Keratinocyte (primary cell): Measurements from ENCODE around the gene NEIL1. TPM values are rescaled to one million over a fixed set of nuclear protein-coding genes. Genes with fewer than 3 reads are reported as not detected.

Experiments used
- DNase-seq: peaks from one replicate; pipeline ENCODE4 v3.0.0-alpha.2; 2011; ENCODE audit warnings: low read depth, missing footprints, low spot score
- FAIRE-seq: peaks from 2 replicates; lab custom pipeline; 2011; peaks lifted over from hg19 to GRCh38; lab: Jason Lieb, UNC
- H2AFZ ChIP-seq: 2 replicates; pipeline ENCODE4 v1.6.0; 2012; ENCODE audit warnings: low read length, control low read depth, inconsistent platforms; ENCODE audit not compliant: control insufficient read depth
- H3K27ac ChIP-seq: 2 replicates; pipeline ENCODE4 v1.5.1; 2011; ENCODE audit warnings: low read length; ENCODE audit not compliant: control insufficient read depth, insufficient read depth
- H3K27me3 ChIP-seq: 3 replicates; pipeline ENCODE4 v1.6.0; 2011; ENCODE audit warnings: low read length; ENCODE audit not compliant: control insufficient read depth, insufficient read depth; ENCODE audit errors: extremely low read depth
- H3K36me3 ChIP-seq, 2 experiments: 2 replicates in 1 of 2; 3 replicates in 1 of 2; pipeline ENCODE4 v1.5.1; 2011; ENCODE audit warnings: low read length in 2 of 2, mild to moderate bottlenecking in 1 of 2; ENCODE audit not compliant: control insufficient read depth in 2 of 2, insufficient read depth in 2 of 2; ENCODE audit errors: extremely low read depth in 1 of 2
- H3K4me1 ChIP-seq: 3 replicates; pipeline ENCODE4 v1.5.1; 2011; ENCODE audit warnings: low read length; ENCODE audit not compliant: control insufficient read depth, insufficient read depth; ENCODE audit errors: extremely low read depth
- H3K4me2 ChIP-seq: 3 replicates; pipeline ENCODE4 v1.6.0; 2011; ENCODE audit warnings: low read depth, low read length; ENCODE audit not compliant: control insufficient read depth, insufficient read depth; ENCODE audit errors: extremely low read depth
- H3K4me3 ChIP-seq, 3 experiments: fragments of 200-600 bp in 1 of 3; sonication (generic) in 1 of 3; 2 replicates in 2 of 3; 3 replicates in 1 of 3; pipeline ENCODE4 v1.5.1; 2011 to 2016; ENCODE audit warnings: low read length in 3 of 3, mild to moderate bottlenecking in 3 of 3, control low read depth in 2 of 3, inconsistent platforms in 1 of 3, low read depth in 1 of 3, mixed read lengths in 1 of 3, mixed run types in 1 of 3, moderate library complexity in 1 of 3; ENCODE audit not compliant: control insufficient read depth in 2 of 3, insufficient read depth in 2 of 3; ENCODE audit errors: extremely low read depth in 1 of 3
- H3K79me2 ChIP-seq: 2 replicates; pipeline ENCODE4 v1.6.0; 2012; ENCODE audit warnings: low read length; ENCODE audit not compliant: control insufficient read depth, insufficient read depth
- H3K9ac ChIP-seq: 3 replicates; pipeline ENCODE4 v1.6.0; 2011; ENCODE audit warnings: low read length; ENCODE audit not compliant: control insufficient read depth, insufficient read depth; ENCODE audit errors: extremely low read depth
- H3K9me1 ChIP-seq: 3 replicates; pipeline ENCODE4 v1.6.0; 2011; ENCODE audit warnings: low read length; ENCODE audit not compliant: control insufficient read depth, insufficient read depth; ENCODE audit errors: extremely low read depth
- H3K9me3 ChIP-seq: 2 replicates; pipeline ENCODE4 v1.5.1; 2012; ENCODE audit warnings: low read depth, low read length; ENCODE audit not compliant: control insufficient read depth
- H4K20me1 ChIP-seq: 3 replicates; pipeline ENCODE4 v1.6.0; 2011; ENCODE audit warnings: low read length; ENCODE audit not compliant: control insufficient read depth, insufficient read depth; ENCODE audit errors: extremely low read depth
- CTCF ChIP-seq, 3 experiments: IDR thresholded peaks in 1 of 3; conservative IDR thresholded peaks in 1 of 3; optimal IDR thresholded peaks in 1 of 3; 2 replicates in 2 of 3; 3 replicates in 1 of 3; pipeline versions ENCODE3 to v1.5.1; 2011; ENCODE audit warnings: low read length in 3 of 3, mild to moderate bottlenecking in 3 of 3, moderate library complexity in 2 of 3, control low read depth in 1 of 3, inconsistent platforms in 1 of 3; ENCODE audit not compliant: insufficient read depth in 2 of 3; ENCODE audit errors: extremely low read depth in 1 of 3
- EZH2 ChIP-seq: IDR thresholded peaks from one replicate; pipeline ENCODE4 v1.6.1; 2012; ENCODE audit warnings: inconsistent platforms, mild to moderate bottlenecking, low read length, moderate library complexity
- dilution Hi-C: fragments of 300-500 bp; cut with MboI; formaldehyde crosslinking; loops from one replicate; pipeline ENCODE4 v1.7.0; 2020; ENCODE audit warnings: low sequenced_read_pairs; ENCODE audit not compliant: extremely low pct_ligation_motif_present
- polyA plus RNA-seq, 5 experiments: library from polyadenylated mRNA; depleted of rRNA in 3 of 5; stranded (reverse) in 3 of 5; stranded (forward) in 1 of 5; unstranded in 1 of 5; fragments of >200 nt; gene quantifications; 1 replicate in 1 of 5; 2 replicates in 3 of 5; 3 replicates in 1 of 5; pipeline versions ENCODE4 v1.2.1 to v1.2.3, GENCODE V29; 2011 to 2012; ENCODE audit warnings: missing spikeins in 2 of 5, low read depth in 1 of 5, low replicate concordance in 1 of 5

Gene NEIL1
- polyA plus RNA-seq, 1 donor (not counting 4 experiments of a cell fraction or from before 2014, with no cell fraction given): 5.5 TPM

DNA sequence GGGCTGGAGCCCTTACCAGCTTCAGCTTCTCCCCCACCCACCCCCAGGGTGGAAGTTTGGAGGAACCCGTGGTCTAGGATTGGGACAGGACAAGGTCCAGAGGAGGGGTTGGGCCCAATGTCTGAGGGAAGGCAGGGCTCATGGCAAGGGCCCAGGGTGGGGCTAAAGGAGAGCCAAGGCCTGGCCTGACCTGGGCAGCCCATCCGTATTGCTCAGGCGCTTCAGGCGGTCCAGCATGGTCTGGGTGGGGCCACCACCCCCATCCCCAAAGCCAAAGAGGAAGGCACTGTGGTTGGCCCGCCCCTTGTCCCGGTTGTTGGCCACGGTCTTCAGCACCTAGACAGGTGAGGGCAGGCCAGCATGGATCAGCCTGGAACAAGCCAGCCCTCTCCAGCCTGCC, 14.0 kb downstream of the NEIL1 start:
- H3K36me3 ChIP-seq: peaks cover 29 to 42% of the 10 kb centered on the region in 2 experiments
- no peak for FAIRE-seq

DNA sequence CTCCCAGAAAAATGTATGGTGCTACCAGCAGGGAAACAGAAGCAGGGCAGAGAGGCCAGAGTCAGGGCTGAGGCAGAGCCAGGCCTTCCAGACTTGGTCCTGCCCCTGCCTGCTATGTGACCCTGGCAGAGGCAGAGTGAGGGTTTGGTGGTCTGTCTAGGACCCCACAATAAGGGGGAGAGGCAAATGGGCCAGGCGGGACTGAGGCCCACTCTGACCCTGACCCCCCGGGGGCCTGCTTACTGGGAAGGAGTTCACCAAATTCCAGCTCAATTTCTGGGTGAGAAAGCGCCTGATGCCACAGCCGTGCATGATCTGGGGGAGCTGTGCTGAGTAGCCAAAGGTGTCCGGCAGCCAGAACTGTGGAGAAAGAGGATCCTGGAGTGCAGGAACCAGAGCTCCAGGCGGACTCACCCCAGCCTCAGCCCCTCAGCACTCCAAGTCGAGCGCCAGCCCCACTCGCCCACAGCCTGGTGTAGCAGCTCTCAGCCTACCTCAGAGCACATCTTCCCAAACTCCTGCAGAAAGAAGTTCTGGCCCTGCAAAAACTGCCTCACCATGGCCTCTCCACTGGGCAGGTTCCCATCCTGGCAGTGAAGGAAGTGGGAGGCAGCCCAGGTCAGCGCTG, 14.6 kb downstream of the NEIL1 start:
- no peak overlapping the region for H3K4me3 ChIP-seq
- H3K79me2 ChIP-seq: no peaks in the 10 kb centered on the region
- H3K9me1 ChIP-seq: no peaks in the 10 kb centered on the region
- no peaks in the 10 kb centered on the region for H4K20me1 ChIP-seq
- H3K4me2 ChIP-seq: no peak overlapping the region
- no peak overlapping the region for H2AFZ ChIP-seq
- no peaks in the 10 kb centered on the region for H3K27me3 ChIP-seq
- no peak for DNase-seq
- H3K9me3 ChIP-seq: no peaks in the 10 kb centered on the region
- peaks cover 35 to 40% of the 10 kb centered on the region in 2 experiments for H3K36me3 ChIP-seq
- FAIRE-seq: no peak
- H3K4me1 ChIP-seq: no peaks in the 10 kb centered on the region
- H3K27ac ChIP-seq: no peak overlapping the region
- dilution Hi-C loops: no loop called here
- TF ChIP-seq CTCF (optimal IDR thresholded peaks at IDR 0.05 in 1 of 3, IDR thresholded peaks at IDR 0.05 in 1 of 3, conservative IDR thresholded peaks at IDR 0.05 in 1 of 3; ENCODE audit: extremely low read depth in 1 of 3, insufficient read depth in 2 of 3, low read length in 3 of 3) (no peak), EZH2 (no peak)
- no peak overlapping the region for H3K9ac ChIP-seq

More for the DNA sequence above, 14.0 kb downstream of the NEIL1 start:
- no peaks in the 10 kb centered on the region for H3K4me1 ChIP-seq
- H3K9me3 ChIP-seq: no peaks in the 10 kb centered on the region
- H2AFZ ChIP-seq: no peak overlapping the region
- H3K4me3 ChIP-seq: no peak overlapping the region
- dilution Hi-C loops: no loop called here
- no peak overlapping the region for H3K27ac ChIP-seq
- no peak for TF ChIP-seq CTCF (optimal IDR thresholded peaks at IDR 0.05 in 1 of 3, IDR thresholded peaks at IDR 0.05 in 1 of 3, conservative IDR thresholded peaks at IDR 0.05 in 1 of 3; ENCODE audit: extremely low read depth in 1 of 3, insufficient read depth in 2 of 3, low read length in 3 of 3)
- TF ChIP-seq EZH2: no peak
- H3K9me1 ChIP-seq: no peaks in the 10 kb centered on the region
- H4K20me1 ChIP-seq: no peaks in the 10 kb centered on the region
- no peaks in the 10 kb centered on the region for H3K79me2 ChIP-seq
- no peak for DNase-seq
- no peaks in the 10 kb centered on the region for H3K27me3 ChIP-seq
- H3K4me2 ChIP-seq: no peak overlapping the region
- H3K9ac ChIP-seq: no peak overlapping the region
